H54 (cell line): Measurements from ENCODE around the gene PTPRK.

Experiments
- DNase-seq: peaks from one replicate; pipeline ENCODE4 v3.0.0; 2011; ENCODE audit warnings: low spot score, mixed read lengths; ENCODE audit not compliant: insufficient read length
- FAIRE-seq: peaks from 3 replicates; lab custom pipeline; 2011; peaks lifted over from hg19 to GRCh38; lab: Jason Lieb, UNC
- POLR2A ChIP-seq: IDR thresholded peaks from 2 replicates; pipeline ENCODE4 v1.6.1; 2011; ENCODE audit warnings: low read depth, mild to moderate bottlenecking, low read length

The PTPRK gene

DNA sequence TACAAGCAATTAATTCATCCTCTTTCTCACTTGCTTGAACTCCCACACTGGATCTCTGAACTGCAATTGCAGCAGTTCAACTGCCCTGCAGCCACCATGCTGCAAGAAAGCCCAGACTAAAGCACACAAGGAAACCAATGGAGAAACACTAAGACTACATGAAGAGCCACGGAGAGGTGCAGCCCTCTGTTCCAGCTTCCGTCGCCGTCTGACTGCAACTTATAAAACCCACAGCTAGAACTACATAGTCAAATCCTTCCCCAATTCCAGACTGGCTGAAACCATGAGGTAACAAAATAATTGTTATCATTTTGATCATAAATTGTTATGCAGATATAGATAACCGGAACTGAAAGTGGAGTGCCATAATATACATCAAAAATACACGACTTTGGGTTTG is 598.4 kb downstream of the PTPRK start:
- no peak for FAIRE-seq
- no peak for TF ChIP-seq POLR2A
- DNase-seq: no peak

- no peak for TF ChIP-seq POLR2A
- DNase-seq (no peak), FAIRE-seq (no peak)
Observed at GRCh38 chr6:127920804-127921203, 599.6 kb downstream of the PTPRK start.
